Activated CD4-positive, alpha-beta T cell treated with anti-CD3 and anti-CD28 coated beads, Interleukin-2, amount 50 U/mL, for 24 hours (primary cell): ENCODE results near the gene NUP85.
A peak's percentile ranks its signal among the peaks of the same experiment; 100 is the strongest.
"Not testable (repeated sequence)": the region's sequence is repeated elsewhere in the genome, so short reads cannot be mapped to it uniquely, and the experiment has no call there.

Experiments used
- DNase-seq, 2 donors: peaks; one replicate each; pipeline ENCODE4 v3.0.0-alpha.2; 2020; ENCODE audit warnings: low read depth in 1 of 2, low spot score in 1 of 2

NUP85 gene

DNA sequence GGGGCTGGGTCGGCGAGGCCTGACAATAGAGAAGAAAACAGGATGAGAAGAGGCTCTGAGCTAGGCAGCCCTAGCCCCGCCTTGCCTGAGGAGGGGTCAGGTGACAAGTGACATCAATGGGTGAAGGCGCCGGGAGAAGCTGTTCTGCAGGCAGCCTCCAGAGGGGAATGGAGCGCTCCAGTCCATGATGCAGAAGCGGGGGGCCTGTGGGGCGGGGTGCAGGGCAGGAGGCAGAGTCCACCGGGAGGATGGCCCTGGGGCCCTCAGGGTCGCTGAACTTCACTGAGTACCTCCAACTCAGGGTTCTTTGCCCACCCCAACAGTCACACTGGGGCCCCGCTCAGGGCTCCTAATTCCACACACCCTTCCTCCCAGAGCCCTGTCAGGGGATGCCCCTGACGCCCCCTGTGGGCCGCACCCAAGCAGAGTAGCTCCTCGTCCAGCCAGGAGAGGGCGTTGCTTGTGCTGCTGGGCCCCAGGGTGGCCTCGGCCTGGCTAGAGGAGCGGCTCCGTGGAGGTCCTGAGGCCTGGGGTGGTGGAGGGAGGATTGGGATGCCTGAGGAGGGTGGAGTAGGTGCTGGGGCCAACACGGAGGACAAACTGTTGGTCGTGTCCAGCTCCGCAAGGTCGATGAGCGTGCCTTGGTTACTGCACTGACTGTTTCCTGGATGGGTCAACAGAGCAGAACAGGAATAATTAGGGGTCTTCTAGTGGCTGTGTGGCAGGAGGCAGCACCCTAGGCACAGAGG, 35.1 kb downstream of the NUP85 start:
- no peak for DNase-seq

GRCh38 chr17:75241143-75241430, 35.6 kb downstream of the NUP85 start:
- DNase-seq, result no peak

GRCh38 chr17:75241502-75241901, 36.0 kb downstream of the NUP85 start:
- DNase-seq, result no peak

DNA sequence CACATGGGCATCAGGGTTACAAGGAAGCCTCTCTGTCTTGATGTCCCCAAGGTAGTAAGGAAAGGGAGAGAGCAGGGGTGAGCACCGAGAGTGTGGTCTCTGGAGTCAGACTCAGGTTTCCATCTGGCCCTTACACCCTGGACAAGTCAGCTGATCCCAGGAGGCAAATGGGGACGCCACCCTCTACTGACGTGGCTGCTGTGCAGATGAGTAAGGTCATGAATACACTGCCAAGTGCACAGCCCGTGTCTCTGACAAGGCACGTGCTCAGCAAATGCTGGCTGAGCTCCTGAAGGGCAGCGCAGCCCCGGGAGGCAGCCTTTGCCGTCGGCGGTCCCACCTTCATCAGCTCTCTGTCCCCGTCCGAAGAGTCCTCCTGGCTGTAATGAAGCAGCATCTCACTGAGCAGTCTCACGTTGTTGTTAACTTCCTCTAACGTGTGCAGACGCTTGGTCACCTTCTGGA, 36.5 kb downstream of the NUP85 start:
- DNase-seq, result no peak

DNA sequence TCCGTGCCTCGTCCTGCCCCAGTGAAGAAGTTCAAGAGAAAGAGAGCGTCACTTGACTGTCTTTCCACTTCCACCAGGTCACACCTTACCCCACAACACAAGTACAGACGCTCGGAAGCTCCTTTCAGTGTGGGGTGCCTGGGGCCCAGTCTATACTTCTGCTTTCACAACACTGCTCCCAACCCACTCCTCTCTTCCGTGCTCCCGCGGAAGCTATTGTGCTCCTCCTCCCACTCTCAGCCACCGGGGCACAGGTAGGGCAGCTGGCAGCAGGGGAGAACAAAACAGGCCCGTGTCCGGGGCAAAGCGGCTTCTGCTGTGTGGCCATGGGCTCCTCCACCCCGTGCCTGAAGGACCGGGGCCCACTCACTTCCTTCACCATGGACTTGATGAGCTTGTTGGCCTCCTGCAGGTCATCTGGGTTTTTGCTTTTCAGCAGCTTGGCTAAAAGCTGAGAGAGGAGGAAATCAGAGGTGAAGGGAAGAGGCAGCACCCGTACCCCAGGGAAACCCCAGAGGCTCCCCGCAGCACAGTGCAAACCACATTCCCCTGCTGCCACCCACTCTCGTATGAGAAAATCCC, 37.1 kb downstream of the NUP85 start:
- DNase-seq, result no peak

- no peak for DNase-seq
Observed at GRCh38 chr17:75244133-75244866, 38.8 kb downstream of the NUP85 start.

DNA sequence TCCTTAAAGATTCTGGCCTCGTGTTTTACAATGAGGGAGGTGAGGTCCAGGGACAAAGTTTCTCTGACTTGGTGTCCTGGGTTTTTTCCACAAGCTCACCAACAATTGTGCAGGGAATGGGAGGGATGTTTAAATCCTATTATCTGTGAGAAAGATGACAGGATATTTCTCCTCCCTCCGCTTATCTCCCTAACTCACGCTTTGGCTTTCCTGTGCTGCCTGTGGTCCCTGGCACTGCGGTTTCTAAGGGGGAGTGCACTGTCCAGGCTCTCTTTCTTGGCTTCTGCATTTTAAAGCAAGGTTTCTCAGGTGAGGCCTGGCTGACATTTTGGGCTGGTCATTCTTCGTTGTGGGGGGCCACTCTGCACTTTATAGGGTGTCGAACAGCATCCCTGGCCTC, 39.5 kb downstream of the NUP85 start:
- no peak for DNase-seq

DNA sequence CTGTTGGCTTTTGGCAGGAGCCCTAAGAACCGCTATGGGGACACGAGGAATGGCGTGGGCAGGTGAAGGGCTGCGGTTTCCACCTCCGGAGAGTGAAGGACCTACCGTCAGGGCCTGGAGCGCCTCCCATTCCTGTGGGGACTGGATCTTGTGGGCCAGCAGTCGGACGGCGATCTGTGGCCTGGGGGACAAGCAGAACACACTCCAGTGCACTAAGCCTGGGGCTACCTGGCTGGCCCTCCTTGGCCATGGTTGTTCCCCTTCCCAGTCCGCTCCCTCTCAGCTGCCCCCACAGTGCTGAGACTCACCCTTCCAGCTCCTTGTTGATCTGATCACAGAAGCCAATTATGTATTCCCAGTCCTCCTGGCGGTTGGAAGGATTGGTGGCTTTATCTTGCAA, 40.9 kb downstream of the NUP85 start:
- DNase-seq, result no peak

GRCh38 chr17:75249564-75249963, 44.1 kb downstream of the NUP85 start:
- DNase-seq, result peak in 1 of 2 donors; percentile 33

GRCh38 chr17:75250009-75250471, 44.6 kb downstream of the NUP85 start:
- peak; percentile 55 to 85 for DNase-seq

DNA sequence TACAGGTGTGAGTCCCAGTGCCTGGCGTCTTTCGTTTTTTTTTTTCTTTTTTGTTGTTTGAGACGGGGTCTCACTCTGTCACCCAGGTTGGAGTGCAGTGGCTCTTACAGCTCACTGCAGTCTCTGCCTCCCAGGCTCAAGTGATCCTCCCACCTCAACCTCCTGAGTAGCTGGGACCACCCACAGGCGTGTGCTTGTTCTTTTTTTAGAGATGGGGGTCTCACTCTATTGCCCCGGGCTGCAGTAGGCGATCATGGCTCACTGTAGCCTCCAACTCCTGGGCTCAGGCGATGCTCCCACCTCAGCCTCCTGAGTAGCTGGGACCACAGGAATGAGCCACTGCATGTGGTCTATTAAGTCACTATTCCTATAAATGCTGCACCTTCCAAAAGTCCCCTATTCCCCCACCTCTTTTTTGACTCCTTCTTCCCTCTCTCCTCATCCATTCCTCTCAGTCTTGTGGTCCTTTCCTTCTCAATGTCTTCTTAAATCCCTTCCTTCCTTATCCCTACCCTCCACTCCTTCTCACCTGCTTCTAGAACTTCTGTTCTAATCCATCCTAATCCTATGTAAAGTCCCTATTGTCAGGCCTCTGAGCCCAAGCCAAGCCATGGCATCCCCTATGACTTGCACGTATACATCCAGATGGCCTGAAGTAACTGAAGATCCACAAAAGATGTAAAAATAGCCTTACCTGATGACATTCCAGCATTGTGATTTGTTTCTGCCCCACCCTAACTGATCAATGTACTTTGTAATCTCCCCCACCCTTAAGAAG, 46.7 kb downstream of the NUP85 start:
- no peak for DNase-seq

GRCh38 chr17:75255954-75256698, 50.6 kb downstream of the NUP85 start:
- DNase-seq, result not testable (repeated sequence)

GRCh38 chr17:75257228-75257627, 51.7 kb downstream of the NUP85 start:
- DNase-seq, result not testable (repeated sequence)

DNA sequence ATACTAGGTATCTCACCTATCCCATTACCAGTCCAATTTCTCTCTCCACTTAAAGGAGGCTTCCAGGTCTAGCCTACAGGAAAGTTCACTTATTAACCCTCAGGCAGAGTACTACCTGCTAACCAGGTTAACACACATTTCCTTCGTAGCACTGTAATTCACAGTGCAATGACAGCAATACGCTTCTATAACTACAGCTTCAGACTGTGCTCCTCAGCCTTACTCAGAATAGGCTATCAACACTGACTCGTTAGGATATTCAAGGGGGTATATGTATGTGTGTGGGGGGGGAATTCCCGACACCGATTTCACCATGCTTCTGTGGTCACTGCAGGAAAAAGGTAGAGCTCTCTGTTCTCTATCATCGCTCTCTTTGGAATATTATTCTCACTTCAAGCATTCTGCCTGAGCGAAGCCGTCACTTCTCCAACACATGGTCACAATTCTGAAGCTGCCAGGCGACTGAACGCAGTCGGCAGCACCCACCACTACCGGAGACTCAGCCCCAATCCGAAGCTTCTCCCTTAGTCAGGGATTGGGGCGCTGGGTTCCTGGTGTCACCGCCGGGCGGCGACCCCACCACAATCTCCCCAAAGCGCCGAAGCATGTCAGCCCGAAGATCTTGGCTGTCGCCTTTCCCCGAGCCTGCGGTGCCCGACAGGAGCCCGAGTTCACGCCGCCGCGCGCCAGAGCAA, 55.3 kb downstream of the NUP85 start:
- peak; percentile 49 to 71 for DNase-seq

DNA sequence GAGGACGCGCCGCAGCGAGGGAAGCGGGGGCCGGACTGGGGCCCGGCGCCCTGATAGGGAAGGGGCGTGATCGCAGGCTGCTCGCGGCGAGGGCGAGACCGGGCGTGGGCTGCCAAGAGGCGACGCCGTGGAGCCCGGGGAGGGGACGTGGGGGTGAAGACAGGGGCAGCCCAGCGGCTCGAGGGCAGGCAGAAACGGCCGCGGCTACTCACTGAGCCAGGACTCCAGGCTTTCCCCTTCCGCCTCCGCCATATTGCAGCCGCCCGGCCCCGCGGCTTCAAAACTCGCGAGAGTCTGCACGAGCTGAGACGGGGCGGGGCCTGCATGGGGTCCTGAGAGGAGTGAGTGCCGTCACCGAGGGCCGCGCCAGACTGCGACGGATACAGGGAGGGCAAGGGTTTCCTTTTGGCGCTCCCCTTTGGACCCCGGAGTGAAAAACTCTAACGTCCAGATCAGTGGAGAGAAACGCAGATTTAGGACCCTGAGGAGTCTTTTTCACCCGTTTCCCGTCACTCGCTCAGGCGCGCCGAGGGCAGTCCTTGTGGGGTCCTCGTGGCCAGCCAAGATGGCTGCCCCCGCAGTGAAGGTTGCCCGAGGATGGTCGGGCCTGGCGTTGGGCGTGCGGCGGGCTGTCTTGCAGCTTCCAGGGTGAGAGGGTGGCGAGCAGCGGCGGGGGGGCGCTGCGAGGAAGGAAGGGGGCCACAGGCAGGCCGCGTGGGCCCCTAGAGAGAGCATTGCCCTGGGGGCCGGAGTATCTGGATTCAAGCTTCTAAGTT, 56.0 kb downstream of the NUP85 start, which contains the start of the genes GGA3 and MRPS7:
GGA3 (minus strand) TSS at position 271 of the 776 bp plus-strand sequence; CDS start at position 252, 19 bp downstream.
MRPS7 (plus strand) TSS at position 544 of the 776 bp plus-strand sequence; CDS start at position 566, 22 bp downstream.
- DNase-seq, result peak; percentile 90 to 96

DNA sequence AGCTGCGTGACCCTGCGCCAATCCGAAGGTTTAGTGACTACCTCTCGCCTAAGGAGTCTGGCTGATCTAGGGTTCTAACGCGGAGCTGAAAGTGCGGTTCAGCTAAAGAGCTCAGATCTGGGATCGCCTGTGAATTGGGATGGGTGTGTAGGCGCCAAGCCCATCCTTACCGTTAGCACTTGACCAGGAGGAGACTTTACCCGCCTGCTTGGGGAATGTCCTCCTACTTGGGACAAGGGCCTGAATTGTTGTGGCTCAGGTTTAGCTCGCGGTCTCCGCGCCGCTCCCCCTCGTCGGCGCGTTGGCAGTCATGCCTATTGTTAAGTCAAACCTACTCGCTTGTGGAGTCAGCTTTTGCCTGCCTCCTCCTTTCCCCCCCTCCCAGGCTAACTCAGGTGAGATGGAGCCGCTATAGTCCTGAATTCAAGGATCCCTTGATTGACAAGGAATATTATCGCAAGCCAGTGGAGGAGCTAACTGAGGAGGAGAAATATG, 56.7 kb downstream of the NUP85 start:
- DNase-seq, result no peak

DNA sequence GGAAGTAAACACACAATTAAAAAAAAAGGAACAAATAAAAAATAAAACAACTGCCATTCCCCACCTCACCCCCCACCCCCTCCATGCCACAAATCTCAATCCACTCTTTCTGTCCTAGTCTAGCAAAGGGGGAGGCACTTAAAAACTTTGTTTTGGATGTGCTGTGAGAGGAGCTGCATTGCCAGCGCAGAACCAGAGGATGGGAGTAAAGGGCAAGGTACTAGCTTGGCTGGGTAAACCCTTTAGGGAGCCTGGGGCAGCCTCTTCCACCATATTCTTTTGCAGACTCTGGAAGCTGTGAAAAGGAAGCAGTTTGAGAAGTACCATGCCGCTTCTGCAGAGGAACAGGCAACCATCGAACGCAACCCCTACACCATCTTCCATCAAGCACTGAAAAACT, 57.6 kb downstream of the NUP85 start:
- DNase-seq, result no peak

- DNase-seq, result no peak
Observed at GRCh38 chr17:75265614-75266315, 60.3 kb downstream of the NUP85 start.
